Measurements from ENCODE around the gene STPG4.

DNA sequence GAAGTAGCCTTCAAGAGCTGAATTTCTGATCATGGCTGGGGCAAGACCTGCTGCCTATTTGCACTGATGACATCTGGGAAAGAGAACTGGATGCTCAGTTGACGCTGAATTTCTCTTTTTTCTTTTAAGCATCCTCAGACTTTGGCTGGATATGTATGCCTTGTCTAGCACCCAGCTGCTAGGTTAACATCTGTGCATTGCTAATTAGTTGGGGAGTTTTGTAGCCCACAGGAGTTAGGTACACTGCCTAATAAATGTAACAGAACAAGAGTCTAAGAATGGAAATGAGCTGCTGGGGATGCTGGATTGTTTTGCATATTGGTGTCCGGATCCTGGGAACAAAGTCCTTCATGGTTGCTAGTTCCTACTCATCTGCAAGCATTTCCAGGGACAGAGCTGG is 40.9 kb upstream of the STPG4 start:
- no peak for TF ChIP-seq POLR2AphosphoS5 (IDR thresholded peaks at IDR 0.05; ENCODE audit: borderline replicate concordance, low read depth, low read length)
- no peak for TF ChIP-seq EZH2 (IDR thresholded peaks at IDR 0.05)
- no peak for TF ChIP-seq FOXP2 (optimal IDR thresholded peaks at IDR 0.05; ENCODE audit: control extremely low read depth, extremely low read length, insufficient read depth)

Data from SK-N-MC (cell line).